Activated CD4-positive, alpha-beta T cell treated with anti-CD3 and anti-CD28 coated beads for 48 hours (primary cell): ENCODE data around the gene REEP6.

Experiments used
- DNase-seq: peaks from one replicate; pipeline ENCODE4 v3.0.0-alpha.2; 2020

REEP6 gene

DNA sequence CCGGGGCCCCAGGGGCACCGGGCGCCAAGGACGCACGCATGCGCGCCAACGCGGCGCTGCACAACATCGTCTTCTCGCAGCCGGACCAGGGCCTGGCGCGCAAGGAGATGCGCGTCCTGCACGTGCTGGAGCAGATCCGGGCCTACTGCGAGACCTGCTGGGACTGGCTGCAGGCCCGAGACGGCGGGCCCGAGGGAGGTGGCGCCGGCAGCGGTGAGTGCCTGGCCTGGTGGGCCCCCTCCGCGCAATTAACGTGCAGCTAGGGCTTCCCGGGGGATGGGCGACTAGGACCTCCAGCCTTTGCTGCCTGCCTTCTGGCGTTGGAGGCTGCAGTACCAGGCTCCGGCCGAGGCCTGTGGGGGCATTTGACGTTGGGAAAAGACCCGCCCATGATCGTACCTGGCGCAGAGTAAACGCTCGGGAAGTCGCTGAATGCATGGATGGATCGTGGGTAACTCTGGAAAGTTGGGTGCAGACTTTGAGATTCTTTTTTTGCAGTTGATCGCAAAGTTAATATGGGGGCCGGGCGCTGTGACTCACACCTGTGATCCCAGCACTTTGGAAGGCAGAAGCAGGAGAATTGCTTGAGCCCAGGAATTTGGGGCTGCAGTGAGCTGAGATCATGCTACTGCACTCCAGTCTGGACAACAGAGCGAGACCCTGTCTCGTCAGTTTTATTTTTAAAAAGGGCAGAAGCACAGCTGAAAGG lies 33.8 kb upstream of the REEP6 start:
- no peak for DNase-seq

DNA sequence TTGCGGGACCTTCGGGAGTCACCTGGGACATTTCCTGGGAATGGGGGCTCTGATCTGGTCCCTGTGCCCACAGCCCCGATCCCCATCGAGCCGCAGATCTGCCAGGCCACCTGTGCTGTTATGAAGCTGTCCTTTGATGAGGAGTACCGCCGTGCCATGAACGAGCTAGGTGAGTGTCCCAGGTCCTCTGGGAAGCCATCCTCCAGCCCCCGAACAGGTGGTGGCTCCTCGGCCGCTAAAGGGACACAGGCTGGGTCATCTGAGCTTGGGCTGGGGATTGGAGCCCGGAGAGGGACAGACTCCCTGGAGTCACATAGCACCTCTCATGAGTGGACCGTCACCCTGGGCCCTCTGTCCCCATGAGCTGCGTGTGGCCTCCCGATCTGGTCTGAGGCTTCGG lies 33.1 kb upstream of the REEP6 start:
- DNase-seq: no peak

DNA sequence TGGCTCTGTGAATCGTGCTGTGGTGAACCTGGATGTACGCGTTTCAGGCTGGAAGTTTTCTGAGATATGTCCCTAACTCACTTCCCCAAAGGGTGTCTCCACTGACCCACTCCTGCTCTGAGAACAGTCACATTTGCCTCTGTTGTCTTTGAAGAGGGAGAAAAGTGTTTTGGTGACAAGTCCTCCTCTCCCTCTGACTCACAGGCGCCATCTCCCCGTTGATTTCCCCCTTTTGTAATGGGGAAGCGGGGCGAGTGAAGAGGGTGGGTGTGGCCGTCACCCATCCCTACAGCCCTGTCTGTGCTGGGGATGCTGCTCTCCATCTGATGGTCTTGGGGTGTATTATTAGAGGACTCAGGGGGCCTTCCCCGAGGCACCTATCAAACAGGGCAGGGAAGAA lies 31.5 kb upstream of the REEP6 start:
- no peak for DNase-seq

DNA sequence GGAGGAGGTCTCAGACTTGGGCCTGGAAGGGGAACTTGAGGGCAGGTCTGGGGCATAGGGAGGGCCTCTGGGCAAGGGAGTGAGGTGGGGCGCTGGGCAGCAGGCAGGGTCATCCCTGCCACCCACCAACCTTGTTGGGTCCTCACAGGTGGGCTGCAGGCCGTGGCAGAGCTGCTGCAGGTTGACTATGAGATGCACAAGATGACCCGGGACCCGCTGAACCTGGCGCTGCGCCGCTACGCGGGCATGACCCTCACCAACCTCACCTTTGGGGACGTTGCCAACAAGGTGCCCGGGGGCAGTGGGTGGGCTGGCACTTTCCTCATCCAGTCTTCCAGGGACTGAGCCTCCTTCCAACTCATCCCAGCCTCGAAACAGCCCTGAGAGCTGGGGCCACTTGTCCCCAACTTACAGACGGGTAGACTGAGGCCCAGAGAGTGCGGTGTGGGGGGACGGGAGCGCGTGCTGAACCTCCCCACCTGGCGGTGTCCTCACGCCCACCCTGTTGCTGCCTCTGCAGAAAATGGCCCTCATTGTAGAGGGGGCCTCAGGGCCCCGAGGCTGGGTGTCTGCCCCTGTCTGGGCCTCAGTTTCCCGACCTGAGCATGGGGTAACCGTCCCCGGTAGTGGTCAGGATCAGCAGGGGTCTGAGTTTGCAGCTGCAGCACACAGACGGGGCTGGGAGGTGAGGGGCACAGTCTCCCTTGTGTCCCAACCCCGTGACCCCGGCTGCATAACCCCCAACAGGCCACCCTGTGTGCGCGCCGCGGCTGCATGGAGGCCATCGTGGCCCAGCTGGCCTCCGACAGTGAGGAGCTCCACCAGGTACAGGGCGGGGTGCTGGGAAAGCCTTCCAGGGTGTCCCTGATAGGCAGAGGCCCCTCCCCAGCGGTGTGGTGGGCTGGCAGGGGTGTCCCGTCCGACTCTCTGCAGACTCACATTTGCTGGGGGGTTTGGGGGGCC lies 30.7 kb upstream of the REEP6 start:
- DNase-seq: no peak

DNA sequence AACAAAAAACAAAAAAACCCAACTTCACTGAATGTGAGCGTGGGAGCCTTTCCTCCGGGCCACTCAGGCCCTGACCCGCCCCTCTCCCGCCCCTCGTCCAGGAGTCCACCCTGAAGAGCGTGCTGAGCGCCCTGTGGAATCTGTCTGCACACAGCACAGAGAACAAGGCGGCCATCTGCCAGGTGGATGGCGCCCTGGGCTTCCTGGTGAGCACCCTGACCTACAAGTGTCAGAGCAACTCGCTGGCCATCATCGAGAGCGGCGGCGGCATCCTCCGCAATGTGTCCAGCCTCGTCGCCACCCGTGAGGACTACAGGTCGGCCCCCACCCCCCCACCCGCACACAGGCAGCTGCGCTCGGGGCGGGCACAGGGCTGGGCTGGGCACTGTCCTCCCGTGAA lies 29.1 kb upstream of the REEP6 start:
- no peak for DNase-seq

DNA sequence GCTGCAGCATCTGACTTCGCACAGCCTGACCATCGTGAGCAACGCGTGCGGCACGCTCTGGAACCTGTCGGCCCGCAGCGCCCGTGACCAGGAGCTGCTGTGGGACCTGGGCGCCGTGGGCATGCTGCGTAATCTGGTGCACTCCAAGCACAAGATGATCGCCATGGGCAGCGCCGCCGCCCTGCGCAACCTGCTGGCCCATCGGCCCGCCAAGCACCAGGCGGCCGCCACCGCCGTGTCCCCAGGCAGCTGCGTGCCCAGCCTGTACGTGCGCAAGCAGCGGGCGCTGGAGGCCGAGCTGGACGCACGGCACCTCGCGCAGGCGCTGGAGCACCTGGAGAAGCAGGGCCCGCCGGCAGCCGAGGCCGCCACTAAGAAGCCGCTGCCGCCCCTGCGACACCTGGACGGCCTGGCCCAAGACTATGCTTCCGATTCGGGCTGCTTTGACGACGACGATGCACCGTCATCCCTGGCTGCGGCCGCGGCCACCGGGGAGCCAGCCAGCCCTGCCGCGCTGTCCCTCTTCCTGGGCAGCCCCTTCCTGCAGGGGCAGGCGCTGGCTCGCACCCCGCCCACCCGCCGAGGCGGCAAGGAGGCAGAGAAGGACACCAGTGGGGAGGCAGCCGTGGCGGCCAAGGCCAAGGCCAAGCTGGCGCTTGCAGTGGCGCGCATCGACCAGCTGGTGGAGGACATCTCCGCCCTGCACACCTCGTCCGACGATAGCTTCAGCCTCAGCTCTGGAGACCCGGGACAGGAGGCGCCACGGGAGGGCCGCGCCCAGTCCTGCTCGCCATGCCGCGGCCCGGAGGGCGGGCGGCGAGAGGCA lies 25.6 kb upstream of the REEP6 start:
- no peak for DNase-seq

DNA sequence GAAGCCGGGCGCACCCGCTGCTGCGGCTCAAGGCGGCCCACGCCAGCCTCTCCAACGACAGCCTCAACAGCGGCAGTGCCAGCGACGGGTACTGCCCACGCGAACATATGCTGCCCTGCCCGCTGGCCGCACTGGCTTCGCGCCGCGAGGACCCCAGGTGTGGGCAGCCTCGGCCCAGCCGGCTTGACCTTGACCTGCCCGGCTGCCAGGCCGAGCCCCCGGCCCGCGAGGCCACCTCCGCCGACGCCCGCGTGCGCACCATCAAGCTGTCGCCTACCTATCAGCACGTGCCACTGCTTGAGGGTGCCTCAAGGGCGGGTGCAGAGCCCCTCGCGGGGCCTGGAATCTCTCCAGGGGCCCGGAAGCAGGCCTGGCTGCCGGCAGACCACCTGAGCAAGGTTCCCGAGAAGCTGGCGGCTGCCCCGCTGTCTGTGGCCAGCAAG lies 24.9 kb upstream of the REEP6 start:
- no peak for DNase-seq

DNA sequence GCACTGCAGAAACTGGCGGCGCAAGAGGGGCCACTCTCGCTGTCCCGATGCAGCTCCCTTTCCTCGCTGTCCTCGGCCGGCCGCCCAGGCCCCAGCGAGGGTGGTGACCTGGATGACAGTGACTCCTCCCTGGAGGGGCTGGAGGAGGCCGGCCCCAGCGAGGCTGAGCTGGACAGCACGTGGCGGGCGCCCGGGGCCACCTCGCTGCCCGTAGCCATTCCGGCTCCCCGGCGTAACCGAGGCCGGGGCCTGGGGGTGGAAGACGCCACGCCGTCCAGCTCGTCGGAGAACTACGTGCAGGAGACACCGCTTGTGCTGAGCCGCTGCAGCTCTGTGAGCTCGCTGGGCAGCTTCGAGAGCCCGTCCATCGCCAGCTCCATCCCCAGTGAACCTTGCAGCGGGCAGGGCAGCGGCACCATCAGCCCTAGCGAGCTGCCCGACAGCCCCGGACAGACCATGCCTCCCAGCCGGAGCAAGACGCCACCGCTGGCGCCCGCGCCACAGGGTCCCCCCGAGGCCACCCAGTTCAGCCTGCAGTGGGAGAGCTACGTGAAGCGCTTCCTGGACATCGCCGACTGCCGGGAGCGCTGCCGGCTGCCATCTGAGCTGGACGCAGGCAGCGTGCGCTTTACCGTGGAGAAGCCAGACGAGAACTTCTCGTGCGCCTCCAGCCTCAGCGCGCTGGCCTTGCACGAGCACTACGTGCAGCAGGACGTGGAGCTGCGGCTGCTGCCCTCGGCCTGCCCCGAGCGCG lies 24.3 kb upstream of the REEP6 start:
- no peak for DNase-seq

DNA sequence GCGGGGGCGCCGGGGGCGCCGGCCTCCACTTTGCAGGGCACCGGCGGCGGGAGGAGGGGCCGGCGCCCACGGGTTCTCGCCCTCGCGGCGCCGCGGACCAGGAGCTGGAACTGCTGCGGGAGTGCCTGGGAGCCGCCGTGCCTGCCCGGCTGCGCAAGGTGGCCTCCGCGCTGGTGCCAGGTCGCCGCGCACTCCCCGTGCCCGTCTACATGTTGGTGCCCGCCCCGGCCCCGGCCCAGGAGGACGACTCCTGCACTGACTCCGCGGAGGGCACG lies 23.8 kb upstream of the REEP6 start:
- DNase-seq: no peak

DNA sequence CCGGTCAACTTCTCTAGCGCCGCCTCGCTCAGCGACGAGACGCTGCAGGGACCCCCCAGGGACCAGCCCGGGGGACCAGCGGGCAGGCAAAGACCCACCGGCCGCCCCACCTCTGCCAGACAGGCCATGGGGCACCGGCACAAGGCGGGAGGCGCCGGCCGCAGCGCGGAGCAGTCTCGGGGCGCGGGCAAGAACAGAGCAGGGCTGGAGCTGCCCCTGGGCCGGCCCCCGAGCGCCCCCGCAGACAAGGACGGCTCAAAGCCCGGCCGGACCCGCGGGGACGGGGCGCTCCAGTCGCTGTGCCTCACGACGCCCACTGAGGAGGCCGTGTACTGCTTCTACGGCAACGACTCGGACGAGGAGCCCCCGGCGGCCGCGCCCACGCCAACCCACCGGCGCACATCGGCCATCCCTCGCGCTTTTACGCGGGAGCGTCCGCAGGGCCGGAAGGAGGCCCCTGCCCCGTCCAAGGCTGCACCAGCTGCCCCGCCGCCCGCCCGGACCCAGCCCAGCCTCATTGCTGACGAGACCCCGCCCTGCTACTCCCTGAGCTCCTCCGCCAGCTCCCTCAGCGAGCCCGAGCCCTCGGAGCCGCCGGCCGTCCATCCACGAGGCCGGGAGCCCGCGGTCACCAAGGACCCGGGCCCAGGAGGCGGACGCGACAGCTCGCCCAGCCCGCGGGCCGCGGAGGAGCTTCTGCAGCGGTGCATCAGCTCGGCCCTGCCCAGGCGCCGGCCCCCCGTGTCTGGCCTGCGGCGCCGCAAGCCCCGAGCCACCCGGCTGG lies 23.3 kb upstream of the REEP6 start:
- DNase-seq: no peak

DNA sequence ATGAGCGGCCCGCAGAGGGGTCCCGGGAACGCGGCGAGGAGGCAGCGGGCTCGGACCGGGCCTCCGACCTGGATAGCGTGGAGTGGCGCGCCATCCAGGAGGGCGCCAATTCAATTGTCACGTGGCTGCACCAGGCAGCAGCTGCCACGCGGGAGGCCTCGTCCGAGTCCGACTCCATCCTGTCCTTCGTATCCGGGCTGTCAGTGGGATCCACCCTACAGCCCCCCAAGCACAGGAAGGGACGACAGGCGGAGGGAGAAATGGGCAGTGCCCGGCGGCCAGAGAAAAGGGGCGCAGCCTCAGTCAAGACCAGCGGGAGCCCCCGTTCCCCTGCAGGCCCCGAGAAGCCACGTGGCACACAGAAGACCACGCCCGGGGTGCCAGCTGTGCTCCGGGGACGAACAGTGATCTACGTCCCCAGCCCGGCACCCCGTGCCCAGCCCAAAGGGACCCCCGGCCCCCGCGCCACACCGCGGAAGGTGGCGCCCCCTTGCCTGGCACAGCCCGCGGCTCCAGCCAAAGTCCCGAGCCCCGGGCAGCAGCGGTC lies 22.6 kb upstream of the REEP6 start:
- no peak for DNase-seq

DNA sequence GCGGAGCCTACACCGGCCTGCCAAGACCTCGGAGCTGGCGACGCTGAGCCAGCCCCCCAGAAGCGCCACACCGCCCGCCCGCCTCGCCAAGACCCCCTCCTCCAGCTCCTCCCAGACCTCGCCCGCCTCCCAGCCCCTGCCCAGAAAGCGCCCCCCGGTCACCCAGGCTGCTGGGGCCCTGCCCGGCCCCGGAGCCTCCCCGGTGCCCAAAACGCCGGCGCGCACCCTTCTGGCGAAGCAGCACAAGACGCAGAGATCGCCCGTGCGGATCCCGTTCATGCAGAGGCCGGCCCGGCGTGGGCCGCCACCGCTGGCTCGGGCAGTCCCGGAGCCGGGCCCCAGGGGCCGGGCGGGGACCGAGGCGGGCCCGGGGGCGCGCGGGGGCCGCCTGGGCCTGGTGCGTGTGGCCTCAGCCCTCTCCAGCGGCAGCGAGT lies 22.1 kb upstream of the REEP6 start:
- DNase-seq: peak; percentile 63

DNA sequence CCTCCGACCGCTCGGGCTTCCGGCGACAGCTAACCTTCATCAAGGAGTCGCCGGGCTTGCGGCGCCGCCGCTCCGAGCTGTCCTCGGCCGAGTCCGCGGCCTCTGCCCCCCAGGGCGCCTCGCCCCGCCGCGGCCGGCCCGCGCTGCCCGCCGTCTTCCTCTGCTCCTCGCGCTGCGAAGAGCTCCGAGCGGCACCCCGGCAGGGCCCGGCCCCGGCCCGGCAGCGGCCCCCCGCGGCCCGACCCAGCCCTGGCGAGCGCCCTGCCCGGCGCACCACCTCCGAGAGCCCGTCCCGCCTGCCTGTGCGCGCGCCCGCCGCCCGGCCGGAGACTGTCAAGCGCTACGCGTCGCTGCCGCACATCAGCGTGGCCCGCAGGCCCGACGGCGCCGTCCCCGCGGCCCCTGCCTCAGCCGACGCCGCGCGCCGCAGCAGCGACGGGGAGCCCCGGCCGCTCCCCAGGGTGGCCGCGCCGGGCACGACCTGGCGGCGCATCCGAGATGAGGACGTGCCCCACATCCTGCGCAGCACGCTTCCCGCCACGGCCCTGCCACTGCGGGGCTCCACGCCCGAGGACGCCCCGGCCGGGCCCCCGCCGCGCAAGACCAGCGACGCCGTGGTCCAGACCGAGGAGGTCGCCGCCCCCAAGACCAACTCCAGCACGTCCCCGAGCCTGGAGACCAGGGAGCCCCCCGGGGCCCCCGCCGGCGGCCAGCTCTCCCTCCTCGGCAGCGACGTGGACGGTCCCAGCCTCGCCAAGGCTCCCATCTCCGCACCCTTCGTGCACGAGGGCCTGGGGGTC lies 21.5 kb upstream of the REEP6 start:
- DNase-seq: no peak

DNA sequence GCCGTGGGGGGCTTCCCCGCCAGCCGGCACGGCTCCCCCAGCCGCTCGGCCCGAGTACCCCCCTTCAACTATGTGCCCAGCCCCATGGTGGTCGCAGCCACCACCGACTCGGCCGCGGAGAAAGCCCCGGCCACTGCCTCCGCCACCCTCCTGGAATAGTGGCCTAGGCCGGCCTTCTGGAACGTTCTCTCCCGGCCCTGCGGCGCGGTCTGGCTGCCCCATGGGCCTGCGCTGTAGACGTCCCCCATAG lies 21.0 kb upstream of the REEP6 start:
- no peak for DNase-seq

DNA sequence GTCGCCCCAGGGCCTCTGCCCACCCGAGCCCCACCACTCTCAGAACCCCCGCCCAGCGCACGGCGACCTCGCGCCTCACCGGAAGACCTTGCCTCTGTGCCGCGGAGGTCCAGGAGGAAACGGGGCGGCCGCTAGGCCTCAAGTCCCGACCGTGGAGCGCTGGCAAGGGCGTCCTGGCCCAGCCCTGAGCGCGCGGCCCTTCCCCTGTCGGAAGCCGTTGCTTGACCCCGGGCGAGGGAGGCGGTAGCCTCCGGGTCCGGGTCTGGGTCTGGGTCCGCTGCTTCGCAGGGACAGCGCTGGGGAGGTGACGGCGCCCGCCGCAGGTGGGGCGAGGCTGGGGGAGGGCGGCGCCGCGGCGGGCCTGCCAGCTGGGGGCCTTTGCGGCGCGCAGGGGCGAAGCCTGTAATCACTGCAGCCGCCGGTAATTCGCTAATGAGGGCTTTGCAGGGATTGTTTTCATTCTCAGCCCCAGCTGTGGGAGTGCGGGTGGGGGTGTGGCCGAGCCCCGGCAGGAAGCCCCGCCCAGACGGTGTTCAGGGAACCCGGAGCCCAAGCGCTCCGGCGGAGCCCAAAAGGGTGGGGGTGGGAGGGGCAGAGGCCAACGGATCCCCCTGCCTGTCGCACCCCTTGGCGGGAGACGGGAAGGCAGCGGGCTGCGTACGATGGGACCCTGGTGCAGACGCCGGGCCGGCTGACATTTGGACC lies 20.5 kb upstream of the REEP6 start:
- peak; percentile 79 for DNase-seq

DNA sequence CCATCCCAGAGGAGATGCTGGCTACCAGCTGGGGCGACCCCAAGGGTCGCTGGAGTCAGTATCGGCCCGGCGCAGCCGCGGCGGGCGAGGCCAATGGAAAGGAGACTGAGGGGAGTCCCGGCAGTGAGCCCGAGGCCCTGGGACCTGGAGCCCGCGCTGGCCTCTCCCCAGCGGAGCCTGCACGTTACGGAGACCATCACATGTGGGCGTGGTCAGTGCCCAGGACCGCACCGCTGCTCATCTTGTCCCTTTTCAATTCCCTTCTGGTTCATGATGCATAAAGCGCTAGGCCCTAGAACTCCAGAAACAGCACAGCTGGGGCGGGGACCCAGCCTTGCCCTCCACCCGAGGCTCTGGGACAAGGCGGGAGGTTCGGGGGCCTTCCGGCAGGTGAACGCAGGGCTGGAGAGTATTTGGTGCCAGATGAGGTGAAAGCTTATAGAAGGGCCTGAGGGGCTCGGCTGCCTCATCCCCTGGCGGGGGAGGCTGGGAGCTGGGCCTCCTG lies 19.9 kb upstream of the REEP6 start:
- DNase-seq: no peak

DNA sequence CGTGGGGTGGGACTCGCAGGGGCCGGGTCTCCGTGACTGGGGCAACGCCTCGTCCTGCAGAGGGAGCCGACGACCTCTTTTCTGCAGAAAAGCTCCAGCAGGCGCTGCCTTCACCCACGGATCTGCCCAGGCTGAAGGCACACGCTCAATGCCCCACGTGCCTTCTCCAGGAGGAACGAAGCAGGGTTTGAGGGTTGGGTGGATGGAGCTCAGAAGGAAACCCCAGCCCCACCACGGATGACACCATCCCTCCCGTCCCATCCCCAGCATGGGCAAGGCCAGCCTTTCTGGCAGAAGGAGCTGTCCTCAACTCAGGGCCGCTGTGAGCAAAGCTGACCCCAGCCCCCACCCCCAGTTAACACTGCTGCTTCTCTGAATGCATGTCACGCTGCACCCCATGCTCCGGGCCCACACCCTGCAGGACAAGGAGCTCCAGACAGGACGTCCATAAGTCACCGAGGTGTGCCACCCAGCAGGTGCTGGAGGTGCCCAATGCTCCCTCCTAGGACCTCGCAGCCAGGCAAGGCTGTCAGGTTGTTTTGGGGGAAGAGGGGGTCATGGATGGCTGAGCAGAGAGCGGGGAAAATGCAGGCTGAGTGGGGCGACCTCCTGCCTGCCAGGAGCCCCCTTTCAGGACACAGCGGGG lies 19.3 kb upstream of the REEP6 start:
- DNase-seq: no peak

DNA sequence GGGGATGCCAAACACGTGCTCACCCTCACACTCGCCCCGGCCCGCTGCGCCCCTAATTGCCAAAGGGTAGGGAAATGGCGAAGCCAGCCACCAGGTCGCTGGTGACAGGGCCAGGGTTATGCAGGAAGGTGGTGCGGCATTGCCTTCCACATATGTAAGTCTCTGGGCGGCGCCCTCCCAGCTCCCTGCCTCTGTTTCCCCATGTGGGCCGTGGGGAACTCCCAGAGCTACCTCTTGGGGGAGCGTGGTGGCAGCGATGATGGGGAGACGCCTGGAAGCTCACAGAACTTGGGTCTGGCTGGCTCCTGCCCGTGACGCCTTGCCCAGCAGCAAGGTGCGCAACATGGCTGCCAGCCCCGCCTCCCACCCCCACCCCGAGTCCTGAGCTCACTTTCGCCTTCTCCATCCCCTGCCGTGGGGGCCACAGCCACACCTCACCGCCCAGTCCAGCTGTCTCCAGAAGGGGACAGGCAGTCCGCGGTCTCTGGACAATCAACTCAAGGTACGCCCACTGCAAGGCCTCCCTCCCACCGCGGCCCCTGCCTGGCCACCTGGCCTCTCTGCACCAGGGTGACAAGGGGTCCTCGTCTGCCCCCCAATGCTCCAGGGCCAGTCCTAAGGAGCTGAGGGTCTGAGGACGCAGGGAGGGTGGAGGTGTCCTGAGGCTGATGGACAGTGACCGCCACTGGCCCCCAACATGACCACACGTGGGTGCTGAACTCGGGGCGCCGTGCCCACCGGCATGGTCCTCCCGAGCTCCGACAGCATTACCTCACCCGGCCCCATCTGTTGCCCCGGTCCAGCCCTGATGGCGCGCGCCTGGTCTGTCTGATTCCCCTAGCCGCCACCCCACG lies 18.5 kb upstream of the REEP6 start:
- no peak for DNase-seq
